Neural progenitor cell (in vitro differentiated cells): ENCODE measurements around the gene CA12. TPM values are rescaled to one million over a fixed set of nuclear protein-coding genes. Genes with fewer than 3 reads are reported as not detected.

Experiments used
- DNase-seq: peaks from one replicate; pipeline ENCODE4 v3.0.0-alpha.2; 2016; ENCODE audit warnings: low spot score
- H2AFZ ChIP-seq: fragments of 200-600 bp; sonication (generic); replicated peaks from 2 replicates; pipeline ENCODE4 v1.6.1; 2016; ENCODE audit warnings: antibody characterized with exemption
- H3F3A ChIP-seq: fragments of 200-600 bp; sonication (generic); 2 replicates; pipeline ENCODE4 v1.6.1; 2016; ENCODE audit warnings: antibody characterized with exemption, low read depth
- H3K27ac ChIP-seq: fragments of 200-600 bp; sonication (generic); 2 replicates; pipeline ENCODE4 v1.5.1; 2016; ENCODE audit warnings: mild to moderate bottlenecking
- H3K27me3 ChIP-seq: fragments of 200-600 bp; sonication (generic); 2 replicates; pipeline ENCODE4 v1.6.1; 2016; ENCODE audit warnings: mild to moderate bottlenecking, moderate library complexity
- H3K36me3 ChIP-seq: fragments of 200-600 bp; sonication (generic); 2 replicates; pipeline ENCODE4 v1.5.1; 2016
- H3K4me1 ChIP-seq: fragments of 200-600 bp; sonication (generic); 2 replicates; pipeline ENCODE4 v1.6.1; 2016; ENCODE audit warnings: mixed run types
- H3K4me2 ChIP-seq: fragments of 200-600 bp; sonication (generic); 2 replicates; pipeline ENCODE4 v1.6.1; 2016
- H3K4me3 ChIP-seq: fragments of 200-600 bp; sonication (generic); 2 replicates; pipeline ENCODE4 v1.5.1; 2016
- H3K79me2 ChIP-seq: fragments of 200-600 bp; sonication (generic); 2 replicates; pipeline ENCODE4 v1.6.1; 2016; ENCODE audit warnings: low read depth
- H3K9ac ChIP-seq: fragments of 200-600 bp; sonication (generic); 2 replicates; pipeline ENCODE4 v1.6.1; 2016
- H3K9me3 ChIP-seq: fragments of 200-600 bp; sonication (generic); 2 replicates; pipeline ENCODE4 v1.5.1; 2016; ENCODE audit warnings: low read depth
- H4K20me1 ChIP-seq: fragments of 200-600 bp; sonication (generic); 2 replicates; pipeline ENCODE4 v1.6.1; 2016; ENCODE audit warnings: low read depth
- H3K27ac Mint-ChIP-seq: 3 replicates; pipeline ENCODE4 v1.8.0; 2021; ENCODE audit warnings: mixed read lengths
- H3K27me3 Mint-ChIP-seq: 2 replicates; pipeline ENCODE4 v1.8.0; 2022; ENCODE audit warnings: low read depth, mild to moderate bottlenecking, inconsistent platforms, moderate library complexity, mixed read lengths; ENCODE audit not compliant: insufficient read depth
- H3K36me3 Mint-ChIP-seq: 3 replicates; pipeline ENCODE4 v1.8.0; 2021; ENCODE audit warnings: mixed read lengths
- H3K4me1 Mint-ChIP-seq: 3 replicates; pipeline ENCODE4 v1.8.0; 2021; ENCODE audit warnings: mixed read lengths
- H3K4me3 Mint-ChIP-seq: 3 replicates; pipeline ENCODE4 v1.8.0; 2021; ENCODE audit warnings: mild to moderate bottlenecking, moderate library complexity, mixed read lengths
- H3K9me3 Mint-ChIP-seq: 3 replicates; pipeline ENCODE4 v1.8.0; 2020; ENCODE audit warnings: mixed read lengths
- CTCF ChIP-seq: fragments of 200-600 bp; sonication (generic); IDR thresholded peaks from 2 replicates; pipeline ENCODE4 v1.5.1; 2017; ENCODE audit warnings: antibody characterized with exemption, mild to moderate bottlenecking
- EZH2 ChIP-seq: fragments of 200-600 bp; sonication (generic); IDR thresholded peaks from 2 replicates; pipeline ENCODE4 v1.6.1; 2017; ENCODE audit warnings: antibody characterized with exemption, mild to moderate bottlenecking, moderate library complexity
- EZH2phosphoT487 ChIP-seq: fragments of 200-600 bp; sonication (generic); IDR thresholded peaks from 2 replicates; pipeline ENCODE4 v1.6.1; 2017; ENCODE audit warnings: antibody characterized with exemption
- total RNA-seq: library from RNA; depleted of rRNA; stranded (reverse); fragments of >200 nt; gene quantifications from 2 replicates; pipeline ENCODE4 v1.2.3, GENCODE V29; 2015; ENCODE audit warnings: low replicate concordance

Gene CA12
- total RNA-seq, 1 donor from 2014 or later: 0.45 TPM

GRCh38 chr15:63358241-63359029 lies 23.2 kb downstream of the CA12 start:
- Histone ChIP-seq H3K27me3 (no peaks in the 10 kb centered on the region), H3K9ac (no peak overlapping the region), H3K27ac (no peak overlapping the region), H3K4me3 (no peak overlapping the region), H3K4me2 (no peak overlapping the region), H3K79me2 (no peaks in the 10 kb centered on the region), H4K20me1 (no peaks in the 10 kb centered on the region), H3K4me1 (no peaks in the 10 kb centered on the region), H3K36me3 (no peaks in the 10 kb centered on the region), H3K9me3 (no peaks in the 10 kb centered on the region), H3F3A (no peaks in the 10 kb centered on the region), H2AFZ (no peak overlapping the region)
- Mint-ChIP-seq H3K4me3 (no peak overlapping the region), H3K27me3 (peaks cover 3% of the 10 kb centered on the region), H3K27ac (no peak overlapping the region), H3K9me3 (peaks cover 6% of the 10 kb centered on the region), H3K4me1 (peaks cover 43% of the 10 kb centered on the region), H3K36me3 (no peaks in the 10 kb centered on the region)
- TF ChIP-seq CTCF (no peak), EZH2phosphoT487 (no peak), EZH2 (no peak)
- no peak for DNase-seq

GRCh38 chr15:63357731-63358130 lies 23.9 kb downstream of the CA12 start:
- H3K4me3 Mint-ChIP-seq: no peak overlapping the region

DNA sequence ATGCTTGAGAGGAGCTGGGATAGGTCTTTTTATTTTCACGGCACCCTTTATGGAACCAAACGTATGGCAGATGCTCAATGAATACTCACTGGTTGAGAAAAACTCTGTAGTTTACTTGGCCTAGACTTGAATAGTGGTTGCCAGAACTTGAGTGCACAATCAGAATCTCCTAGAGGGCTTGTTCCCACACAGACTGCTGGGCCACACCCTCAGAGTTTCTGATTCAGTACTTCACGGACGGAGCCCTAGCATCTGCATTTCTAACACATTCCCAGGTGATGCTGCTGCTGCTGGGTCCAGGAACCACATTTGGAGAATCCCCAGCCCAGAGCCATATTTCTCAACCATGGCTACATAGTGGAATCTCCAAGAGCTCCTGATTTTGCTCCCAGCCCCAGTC lies 24.6 kb downstream of the CA12 start:
- no peaks in the 10 kb centered on the region for H3K27me3 ChIP-seq
- Mint-ChIP-seq H3K36me3 (no peaks in the 10 kb centered on the region), H3K4me1 (peaks cover 38% of the 10 kb centered on the region), H3K27ac (no peak overlapping the region), H3K4me3 (no peak overlapping the region), H3K9me3 (peaks cover 6% of the 10 kb centered on the region), H3K27me3 (peaks cover 3% of the 10 kb centered on the region)
- H3K4me2 ChIP-seq: no peak overlapping the region
- no peak overlapping the region for H3K9ac ChIP-seq
- H2AFZ ChIP-seq: no peak overlapping the region
- no peaks in the 10 kb centered on the region for H3F3A ChIP-seq
- H3K4me3 ChIP-seq: no peak overlapping the region
- TF ChIP-seq EZH2 (no peak), EZH2phosphoT487 (no peak), CTCF (no peak)
- no peak for DNase-seq
- H3K36me3 ChIP-seq: no peaks in the 10 kb centered on the region
- no peak overlapping the region for H3K27ac ChIP-seq
- no peaks in the 10 kb centered on the region for H3K9me3 ChIP-seq
- H4K20me1 ChIP-seq: no peaks in the 10 kb centered on the region
- no peaks in the 10 kb centered on the region for H3K79me2 ChIP-seq
- H3K4me1 ChIP-seq: no peaks in the 10 kb centered on the region

More at GRCh38 chr15:63357731-63358130, 23.9 kb downstream of the CA12 start:
- H3K27ac Mint-ChIP-seq: no peak overlapping the region
- Histone ChIP-seq H3F3A (no peaks in the 10 kb centered on the region), H4K20me1 (no peaks in the 10 kb centered on the region), H3K4me2 (no peak overlapping the region), H3K4me3 (no peak overlapping the region), H3K9ac (no peak overlapping the region), H3K9me3 (no peaks in the 10 kb centered on the region), H3K79me2 (no peaks in the 10 kb centered on the region), H2AFZ (no peak overlapping the region), H3K27me3 (no peaks in the 10 kb centered on the region), H3K36me3 (no peaks in the 10 kb centered on the region), H3K27ac (no peak overlapping the region), H3K4me1 (no peaks in the 10 kb centered on the region)
- H3K4me1 Mint-ChIP-seq: peaks cover 41% of the 10 kb centered on the region
- TF ChIP-seq EZH2 (no peak), EZH2phosphoT487 (no peak), CTCF (no peak)
- H3K36me3 Mint-ChIP-seq: no peaks in the 10 kb centered on the region
- H3K27me3 Mint-ChIP-seq: peaks cover 3% of the 10 kb centered on the region
- DNase-seq: no peak
- H3K9me3 Mint-ChIP-seq: peaks cover 6% of the 10 kb centered on the region
